HepG2 (cell line): ENCODE measurements around the gene PKP3. TPM values are rescaled to one million over a fixed set of nuclear protein-coding genes. Genes with fewer than 3 reads are reported as not detected.

ENCODE experiments used
- ATRX ChIP-seq: sonication (generic); formaldehyde crosslinking; IDR thresholded peaks from 2 replicates; pipeline ENCODE4 v1.4.0; 2020; ENCODE audit warnings: missing genetic modification reagents, borderline replicate concordance
- BRCA1 ChIP-seq: sonication (generic); formaldehyde crosslinking; IDR thresholded peaks from 2 replicates; pipeline ENCODE4 v1.4.0; 2020; ENCODE audit warnings: missing genetic modification reagents
- GLI4 ChIP-seq: sonication (generic); formaldehyde crosslinking; IDR thresholded peaks from 2 replicates; pipeline ENCODE4 v1.5.1; 2020; ENCODE audit warnings: missing genetic modification reagents, mild to moderate bottlenecking, moderate library complexity, borderline replicate concordance
- IRF2 ChIP-seq: IDR thresholded peaks from 2 replicates; pipeline ENCODE4 v1.6.1; 2018; ENCODE audit warnings: missing genetic modification reagents, missing compliant biosample characterization
- NCOA2 ChIP-seq: sonication (generic); formaldehyde crosslinking; IDR thresholded peaks from 2 replicates; pipeline ENCODE4 v1.8.0; 2022; ENCODE audit warnings: inconsistent platforms
- PTBP1 ChIP-seq: fragments of 200-400 bp; formaldehyde crosslinking; IDR thresholded peaks from 2 replicates; pipeline ENCODE4 v1.6.1; 2018; ENCODE audit warnings: low read length, low read depth; ENCODE audit not compliant: poor library complexity, severe bottlenecking
- ZNF234 ChIP-seq: sonication (generic); formaldehyde crosslinking; conservative IDR thresholded peaks from 2 replicates; pipeline ENCODE4 v1.5.1; 2020; ENCODE audit warnings: mild to moderate bottlenecking, missing genetic modification reagents
- ZNF24 ChIP-seq: fragments of 450-650 bp; IDR thresholded peaks from 2 replicates; pipeline ENCODE4 v1.6.1; 2017; ENCODE audit warnings: antibody characterized with exemption, mild to moderate bottlenecking
- ZNF776 ChIP-seq: sonication (generic); formaldehyde crosslinking; IDR thresholded peaks from 2 replicates; pipeline ENCODE4 v1.4.0; 2020; ENCODE audit warnings: mild to moderate bottlenecking, missing genetic modification reagents
- ZNF790 ChIP-seq: sonication (generic); formaldehyde crosslinking; IDR thresholded peaks from 2 replicates; pipeline ENCODE4 v1.8.0; 2022; ENCODE audit warnings: missing genetic modification reagents, mild to moderate bottlenecking, borderline replicate concordance
- ZSCAN29 ChIP-seq: sonication (generic); formaldehyde crosslinking; conservative IDR thresholded peaks from 2 replicates; pipeline ENCODE4 v1.4.0; 2020; ENCODE audit warnings: mild to moderate bottlenecking, missing genetic modification reagents
- ZZZ3 ChIP-seq: sonication (generic); formaldehyde crosslinking; IDR thresholded peaks from 2 replicates; pipeline ENCODE4 v1.4.0; 2020; ENCODE audit warnings: missing genetic modification reagents, mild to moderate bottlenecking, borderline replicate concordance
- polyA plus RNA-seq, 8 experiments: library from polyadenylated mRNA; depleted of rRNA in 3 of 8; stranded (reverse) in 7 of 8; unstranded in 1 of 8; fragments of >200 nt; fragmentation: Illumina TruSeq in 4 of 8; extraction: Trizol in 4 of 8; gene quantifications; 2 replicates each; pipeline versions ENCODE4 v1.2.1 to v1.2.3, GENCODE V29; 2011 to 2016; ENCODE audit warnings: low read depth in 4 of 8, missing spikeins in 1 of 8, mixed read lengths in 1 of 8; ENCODE audit not compliant: insufficient read depth in 1 of 8
- total RNA-seq, 5 experiments: library from RNA; depleted of rRNA; stranded (reverse); fragments of >200 nt; fragmentation: Illumina TruSeq; extraction: Trizol; gene quantifications; 2 replicates each; pipeline ENCODE4 v1.2.3, GENCODE V29; 2016; ENCODE audit warnings: low read depth in 1 of 5
- TF ChIP-seq, protein P1 (sequence below): sonication (generic); formaldehyde crosslinking; IDR thresholded peaks from 2 replicates; pipeline ENCODE4 v1.4.0; 2020; ENCODE audit warnings: low read depth, missing genetic modification reagents
- TF ChIP-seq, protein P2 (sequence below): sonication (generic); formaldehyde crosslinking; IDR thresholded peaks from 2 replicates; pipeline ENCODE4 v1.8.0; 2022; ENCODE audit warnings: missing genetic modification reagents, mild to moderate bottlenecking, inconsistent platforms, borderline replicate concordance
- TF ChIP-seq, protein P3 (sequence below): sonication (generic); formaldehyde crosslinking; IDR thresholded peaks from 2 replicates; pipeline ENCODE4 v1.4.0; 2020; ENCODE audit warnings: missing genetic modification reagents
- TF ChIP-seq, protein P4 (sequence below): sonication (generic); formaldehyde crosslinking; IDR thresholded peaks from 2 replicates; pipeline ENCODE4 v1.4.0; 2020; ENCODE audit warnings: missing genetic modification reagents

Gene PKP3
- total and polyA plus RNA-seq, 2 of the 13 experiments (the other 11 are each of a cell fraction or from before 2014, with no cell fraction given), result 18.0 to 28.7 TPM

DNA sequence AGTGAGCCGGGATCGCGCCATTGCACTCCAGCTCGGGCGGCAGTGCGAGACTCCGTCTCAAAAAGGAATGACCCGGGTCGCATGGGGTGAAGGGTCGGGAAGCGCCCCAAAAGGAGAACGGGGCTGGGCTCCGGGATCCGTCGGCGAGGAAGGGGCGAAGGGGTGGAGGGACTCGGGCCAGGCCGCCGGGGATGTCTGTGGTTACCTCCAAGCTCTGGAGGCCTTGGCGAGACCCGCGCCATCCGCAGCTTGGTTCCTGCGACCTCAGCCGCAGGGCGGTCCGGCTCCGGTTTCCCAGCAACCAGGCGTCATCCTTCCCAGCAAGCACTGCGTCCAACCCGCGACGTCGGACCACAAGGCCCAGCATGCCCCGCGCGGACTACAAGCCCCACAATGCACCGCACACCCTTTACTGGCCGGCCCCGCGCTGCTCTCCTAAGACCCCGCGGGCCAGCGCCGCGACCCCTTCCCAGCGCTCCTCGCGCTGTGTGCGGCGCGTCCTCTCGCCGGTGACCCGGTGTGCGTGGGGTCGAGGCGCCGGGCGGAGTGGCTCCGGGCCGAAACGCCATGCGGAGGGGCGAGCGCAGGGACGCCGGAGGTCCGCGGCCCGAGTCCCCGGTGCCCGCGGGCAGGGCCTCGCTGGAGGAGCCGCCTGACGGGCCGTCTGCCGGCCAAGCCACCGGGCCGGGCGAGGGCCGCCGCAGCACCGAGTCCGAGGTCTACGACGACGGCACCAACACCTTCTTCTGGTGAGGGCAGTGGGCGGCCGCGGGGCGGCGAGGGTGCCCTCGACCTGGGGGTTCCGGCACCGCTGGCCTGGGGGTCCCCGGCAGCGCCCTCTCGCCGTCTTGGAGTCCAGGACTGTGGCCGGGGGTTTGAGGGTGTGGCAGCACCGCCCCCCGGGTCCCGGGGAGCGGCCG lies 56.1 kb downstream of the PKP3 start, which contains the start of gene PTDSS2 (continued):
- TF ChIP-seq, protein P1, sequence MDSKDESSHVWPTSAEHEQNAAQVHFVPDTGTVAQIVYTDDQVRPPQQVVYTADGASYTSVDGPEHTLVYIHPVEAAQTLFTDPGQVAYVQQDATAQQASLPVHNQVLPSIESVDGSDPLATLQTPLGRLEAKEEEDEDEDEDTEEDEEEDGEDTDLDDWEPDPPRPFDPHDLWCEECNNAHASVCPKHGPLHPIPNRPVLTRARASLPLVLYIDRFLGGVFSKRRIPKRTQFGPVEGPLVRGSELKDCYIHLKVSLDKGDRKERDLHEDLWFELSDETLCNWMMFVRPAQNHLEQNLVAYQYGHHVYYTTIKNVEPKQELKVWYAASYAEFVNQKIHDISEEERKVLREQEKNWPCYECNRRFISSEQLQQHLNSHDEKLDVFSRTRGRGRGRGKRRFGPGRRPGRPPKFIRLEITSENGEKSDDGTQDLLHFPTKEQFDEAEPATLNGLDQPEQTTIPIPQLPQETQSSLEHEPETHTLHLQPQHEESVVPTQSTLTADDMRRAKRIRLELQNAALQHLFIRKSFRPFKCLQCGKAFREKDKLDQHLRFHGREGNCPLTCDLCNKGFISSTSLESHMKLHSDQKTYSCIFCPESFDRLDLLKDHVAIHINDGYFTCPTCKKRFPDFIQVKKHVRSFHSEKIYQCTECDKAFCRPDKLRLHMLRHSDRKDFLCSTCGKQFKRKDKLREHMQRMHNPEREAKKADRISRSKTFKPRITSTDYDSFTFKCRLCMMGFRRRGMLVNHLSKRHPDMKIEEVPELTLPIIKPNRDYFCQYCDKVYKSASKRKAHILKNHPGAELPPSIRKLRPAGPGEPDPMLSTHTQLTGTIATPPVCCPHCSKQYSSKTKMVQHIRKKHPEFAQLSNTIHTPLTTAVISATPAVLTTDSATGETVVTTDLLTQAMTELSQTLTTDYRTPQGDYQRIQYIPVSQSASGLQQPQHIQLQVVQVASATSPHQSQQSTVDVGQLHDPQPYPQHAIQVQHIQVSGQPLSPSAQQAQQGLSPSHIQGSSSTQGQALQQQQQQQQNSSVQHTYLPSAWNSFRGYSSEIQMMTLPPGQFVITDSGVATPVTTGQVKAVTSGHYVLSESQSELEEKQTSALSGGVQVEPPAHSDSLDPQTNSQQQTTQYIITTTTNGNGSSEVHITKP, result peak; percentile 69; the same call in 1 of the 2 replicates
- peak; percentile 60; the same call in 1 of the 2 replicates for TF ChIP-seq BRCA1
- TF ChIP-seq NCOA2 (CRISPR knock-in tag), result peak; percentile 59; the same call in 1 of the 2 replicates
- TF ChIP-seq PTBP1, result no peak
- TF ChIP-seq, protein P2, sequence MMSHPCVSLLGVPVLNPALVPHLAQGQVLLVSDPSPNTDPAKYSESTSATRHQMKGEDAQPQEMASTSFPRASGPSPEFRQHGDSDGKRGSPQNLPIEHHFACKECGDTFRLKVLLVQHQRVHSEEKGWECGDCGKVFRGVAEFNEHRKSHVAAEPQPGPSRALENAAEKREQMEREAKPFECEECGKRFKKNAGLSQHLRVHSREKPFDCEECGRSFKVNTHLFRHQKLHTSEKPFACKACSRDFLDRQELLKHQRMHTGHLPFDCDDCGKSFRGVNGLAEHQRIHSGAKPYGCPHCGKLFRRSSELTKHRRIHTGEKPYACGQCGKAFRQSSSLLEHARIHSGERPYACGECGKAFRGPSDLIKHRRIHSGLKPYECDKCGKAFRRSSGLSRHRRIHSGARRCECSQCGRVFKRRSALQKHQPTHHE, result peak; percentile 73; the same call in 1 of the 2 replicates
- peak; percentile 96 for TF ChIP-seq IRF2 (CRISPR knock-in tag)
- 0 out of 2 replicates have a peak, but pooled peaks have one; percentile 45 for TF ChIP-seq ZSCAN29 (CRISPR knock-in tag)
- 0 out of 2 replicates have a peak, but pooled peaks have one; percentile 30 for TF ChIP-seq ZNF234 (CRISPR knock-in tag)
- TF ChIP-seq ATRX (CRISPR knock-in tag), result no peak
- TF ChIP-seq ZNF24, result no peak
- TF ChIP-seq, protein P3, sequence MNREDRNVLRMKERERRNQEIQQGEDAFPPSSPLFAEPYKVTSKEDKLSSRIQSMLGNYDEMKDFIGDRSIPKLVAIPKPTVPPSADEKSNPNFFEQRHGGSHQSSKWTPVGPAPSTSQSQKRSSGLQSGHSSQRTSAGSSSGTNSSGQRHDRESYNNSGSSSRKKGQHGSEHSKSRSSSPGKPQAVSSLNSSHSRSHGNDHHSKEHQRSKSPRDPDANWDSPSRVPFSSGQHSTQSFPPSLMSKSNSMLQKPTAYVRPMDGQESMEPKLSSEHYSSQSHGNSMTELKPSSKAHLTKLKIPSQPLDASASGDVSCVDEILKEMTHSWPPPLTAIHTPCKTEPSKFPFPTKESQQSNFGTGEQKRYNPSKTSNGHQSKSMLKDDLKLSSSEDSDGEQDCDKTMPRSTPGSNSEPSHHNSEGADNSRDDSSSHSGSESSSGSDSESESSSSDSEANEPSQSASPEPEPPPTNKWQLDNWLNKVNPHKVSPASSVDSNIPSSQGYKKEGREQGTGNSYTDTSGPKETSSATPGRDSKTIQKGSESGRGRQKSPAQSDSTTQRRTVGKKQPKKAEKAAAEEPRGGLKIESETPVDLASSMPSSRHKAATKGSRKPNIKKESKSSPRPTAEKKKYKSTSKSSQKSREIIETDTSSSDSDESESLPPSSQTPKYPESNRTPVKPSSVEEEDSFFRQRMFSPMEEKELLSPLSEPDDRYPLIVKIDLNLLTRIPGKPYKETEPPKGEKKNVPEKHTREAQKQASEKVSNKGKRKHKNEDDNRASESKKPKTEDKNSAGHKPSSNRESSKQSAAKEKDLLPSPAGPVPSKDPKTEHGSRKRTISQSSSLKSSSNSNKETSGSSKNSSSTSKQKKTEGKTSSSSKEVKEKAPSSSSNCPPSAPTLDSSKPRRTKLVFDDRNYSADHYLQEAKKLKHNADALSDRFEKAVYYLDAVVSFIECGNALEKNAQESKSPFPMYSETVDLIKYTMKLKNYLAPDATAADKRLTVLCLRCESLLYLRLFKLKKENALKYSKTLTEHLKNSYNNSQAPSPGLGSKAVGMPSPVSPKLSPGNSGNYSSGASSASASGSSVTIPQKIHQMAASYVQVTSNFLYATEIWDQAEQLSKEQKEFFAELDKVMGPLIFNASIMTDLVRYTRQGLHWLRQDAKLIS (CRISPR knock-in tag), result 0 out of 2 replicates have a peak, but pooled peaks have one; percentile 28
- TF ChIP-seq, protein P4, sequence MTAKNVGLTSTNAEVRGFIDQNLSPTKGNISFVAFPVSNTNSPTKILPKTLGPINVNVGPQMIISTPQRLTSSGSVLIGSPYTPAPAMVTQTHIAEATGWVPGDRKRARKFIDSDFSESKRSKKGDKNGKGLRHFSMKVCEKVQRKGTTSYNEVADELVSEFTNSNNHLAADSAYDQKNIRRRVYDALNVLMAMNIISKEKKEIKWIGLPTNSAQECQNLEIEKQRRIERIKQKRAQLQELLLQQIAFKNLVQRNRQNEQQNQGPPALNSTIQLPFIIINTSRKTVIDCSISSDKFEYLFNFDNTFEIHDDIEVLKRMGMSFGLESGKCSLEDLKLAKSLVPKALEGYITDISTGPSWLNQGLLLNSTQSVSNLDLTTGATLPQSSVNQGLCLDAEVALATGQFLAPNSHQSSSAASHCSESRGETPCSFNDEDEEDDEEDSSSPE (CRISPR knock-in tag), result peak; percentile 80
- 0 out of 2 replicates have a peak, but pooled peaks have one; percentile 57 for TF ChIP-seq ZNF776
- peak; percentile 50; the same call in 1 of the 2 replicates for TF ChIP-seq ZNF790 (CRISPR knock-in tag)
- TF ChIP-seq ZZZ3 (CRISPR knock-in tag), result no peak
- TF ChIP-seq GLI4 (CRISPR knock-in tag), result no peak
